Lower leg skin (tissue), 4 donors: ENCODE results near the gene GRIN1. TPM values are rescaled to one million over a fixed set of nuclear protein-coding genes. Genes with fewer than 3 reads are reported as not detected.
"Not testable (repeated sequence)": the region's sequence is repeated elsewhere in the genome, so short reads cannot be mapped to it uniquely, and the experiment has no call there.

Experiments used
- DNase-seq, 2 donors: peaks; one replicate each; pipeline ENCODE4 v3.0.0-alpha.2; 2019; ENCODE audit warnings: low spot score in 2 of 2
- H3K4me3 ChIP-seq: fragments of 200-600 bp; sonication (generic); 2 replicates; pipeline ENCODE4 v1.5.1; 2017; ENCODE audit warnings: mild to moderate bottlenecking, low read depth; ENCODE audit not compliant: poor library complexity, severe bottlenecking
- POLR2A ChIP-seq, 2 donors: fragments of 450-650 bp; IDR thresholded peaks; one replicate each; pipeline ENCODE4 v1.6.1; 2016 to 2017; ENCODE audit warnings: antibody characterized with exemption in 2 of 2, mild to moderate bottlenecking in 1 of 2, moderate library complexity in 1 of 2
- WGBS, 2 donors: methylation state at CpG; one replicate each; pipeline ENCODE4 v1.1.5; 2018; 5-methylcytosine and 5-hydroxymethylcytosine counted together
- intact Hi-C: fragments of 100-400 bp; cut with DNase I; formaldehyde crosslinking; loops from one replicate; pipeline ENCODE4 v1.15.0; 2023; ENCODE audit warnings: low total_unique reads
- total RNA-seq, 4 donors: library from RNA; depleted of rRNA; stranded (reverse); fragments of >200 nt; gene quantifications; one replicate each; pipeline ENCODE4 v1.1.0, GENCODE V29; 2016
- TF ChIP-seq, protein P1 (sequence below), 3 donors: fragments of 450-650 bp; IDR thresholded peaks; one replicate each; pipeline ENCODE4 v1.5.1; 2016; ENCODE audit warnings: antibody characterized with exemption in 3 of 3, mild to moderate bottlenecking in 3 of 3, moderate library complexity in 2 of 3

GRIN1 gene
- total RNA-seq, 4 donors from 2014 or later, result 0.10 to 2.4 (median 0.49) TPM; not detected in 1

DNA sequence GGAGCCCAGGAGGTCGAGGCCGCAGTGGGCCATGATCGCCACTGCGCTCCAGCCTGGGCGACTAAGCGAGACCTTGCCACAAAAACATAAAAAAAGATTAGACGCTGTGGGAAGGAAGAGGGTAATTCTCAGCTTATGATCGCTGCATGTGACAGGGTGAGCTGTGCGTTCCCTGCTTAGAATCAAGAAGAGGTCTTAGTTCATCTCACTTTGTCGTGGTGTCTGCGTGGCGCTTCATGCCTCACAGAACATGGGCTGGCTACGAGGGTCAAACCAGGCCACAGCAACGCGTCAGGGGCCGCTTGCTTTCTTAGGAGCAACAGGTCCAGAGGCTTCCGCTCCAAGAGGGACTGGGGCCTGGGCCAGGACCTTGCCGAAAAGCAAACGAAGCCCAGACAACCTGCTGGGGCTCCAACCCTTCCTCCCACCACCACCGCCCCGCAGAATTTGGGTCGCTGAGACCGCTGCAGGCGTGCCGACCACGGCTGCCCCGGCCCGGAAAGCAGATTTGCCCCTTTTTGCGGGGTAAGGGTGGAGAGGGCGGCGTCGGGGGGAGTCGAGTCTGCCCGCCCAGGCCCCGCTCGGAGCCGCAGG, 10.0 kb upstream of the GRIN1 start:
- DNase-seq, result no peak
- 27 to 35% methylated on average over 22 to 27 of the region's 37 CpGs for WGBS, 2 donors
- TF ChIP-seq POLR2A (IDR thresholded peaks at IDR 0.05), result no peak
- TF ChIP-seq, protein P1, sequence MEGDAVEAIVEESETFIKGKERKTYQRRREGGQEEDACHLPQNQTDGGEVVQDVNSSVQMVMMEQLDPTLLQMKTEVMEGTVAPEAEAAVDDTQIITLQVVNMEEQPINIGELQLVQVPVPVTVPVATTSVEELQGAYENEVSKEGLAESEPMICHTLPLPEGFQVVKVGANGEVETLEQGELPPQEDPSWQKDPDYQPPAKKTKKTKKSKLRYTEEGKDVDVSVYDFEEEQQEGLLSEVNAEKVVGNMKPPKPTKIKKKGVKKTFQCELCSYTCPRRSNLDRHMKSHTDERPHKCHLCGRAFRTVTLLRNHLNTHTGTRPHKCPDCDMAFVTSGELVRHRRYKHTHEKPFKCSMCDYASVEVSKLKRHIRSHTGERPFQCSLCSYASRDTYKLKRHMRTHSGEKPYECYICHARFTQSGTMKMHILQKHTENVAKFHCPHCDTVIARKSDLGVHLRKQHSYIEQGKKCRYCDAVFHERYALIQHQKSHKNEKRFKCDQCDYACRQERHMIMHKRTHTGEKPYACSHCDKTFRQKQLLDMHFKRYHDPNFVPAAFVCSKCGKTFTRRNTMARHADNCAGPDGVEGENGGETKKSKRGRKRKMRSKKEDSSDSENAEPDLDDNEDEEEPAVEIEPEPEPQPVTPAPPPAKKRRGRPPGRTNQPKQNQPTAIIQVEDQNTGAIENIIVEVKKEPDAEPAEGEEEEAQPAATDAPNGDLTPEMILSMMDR (IDR thresholded peaks at IDR 0.05), result no peak
- intact Hi-C loops, result no loop called here
- H3K4me3 ChIP-seq, result peak overlapping the region; percentile 55

DNA sequence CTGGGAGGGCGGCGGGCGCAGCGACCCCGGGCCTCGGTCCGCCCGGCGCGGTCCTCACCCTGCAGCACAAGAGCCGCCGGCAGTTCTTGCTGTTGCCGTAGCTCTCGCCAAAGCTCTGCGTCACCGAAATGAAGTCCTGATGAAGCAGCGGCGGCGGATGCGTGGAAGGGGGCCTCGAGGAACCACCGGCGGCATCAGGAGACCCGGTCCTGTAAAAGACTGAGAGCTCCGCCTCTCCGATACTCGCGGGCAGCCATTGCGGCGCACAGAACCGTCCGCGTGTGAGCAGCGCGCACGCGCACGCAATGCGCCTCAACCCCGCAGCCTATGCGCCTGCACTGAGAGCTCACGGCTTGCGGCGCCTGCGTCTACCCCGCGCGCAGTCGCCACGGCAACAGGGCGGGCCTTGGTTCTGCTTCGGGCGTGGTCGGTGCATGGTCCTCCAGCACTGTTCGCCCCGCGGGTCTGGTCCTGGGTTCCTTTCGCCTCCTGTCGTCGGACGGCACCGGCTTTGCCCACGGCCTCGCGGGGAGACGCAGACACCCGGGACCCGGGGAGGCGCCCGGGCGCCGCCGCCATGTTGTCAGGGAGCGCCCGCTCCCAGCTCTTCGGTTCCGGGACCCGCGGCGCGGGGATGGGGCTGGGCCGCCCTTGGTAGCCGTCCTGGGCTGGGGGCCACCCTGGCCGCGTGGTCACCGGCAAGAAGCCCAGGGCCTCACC, 9.3 kb upstream of the GRIN1 start:
- TF ChIP-seq POLR2A (IDR thresholded peaks at IDR 0.05), result no peak
- TF ChIP-seq, protein P1 (IDR thresholded peaks at IDR 0.05), result no peak
- peak overlapping the region; percentile 55 for H3K4me3 ChIP-seq
- peak; percentile 65 to 92 for DNase-seq
- intact Hi-C loops, result no loop called here
- WGBS, 2 donors, result 1 to 3% methylated on average over 22 to 52 of the region's 86 CpGs

DNA sequence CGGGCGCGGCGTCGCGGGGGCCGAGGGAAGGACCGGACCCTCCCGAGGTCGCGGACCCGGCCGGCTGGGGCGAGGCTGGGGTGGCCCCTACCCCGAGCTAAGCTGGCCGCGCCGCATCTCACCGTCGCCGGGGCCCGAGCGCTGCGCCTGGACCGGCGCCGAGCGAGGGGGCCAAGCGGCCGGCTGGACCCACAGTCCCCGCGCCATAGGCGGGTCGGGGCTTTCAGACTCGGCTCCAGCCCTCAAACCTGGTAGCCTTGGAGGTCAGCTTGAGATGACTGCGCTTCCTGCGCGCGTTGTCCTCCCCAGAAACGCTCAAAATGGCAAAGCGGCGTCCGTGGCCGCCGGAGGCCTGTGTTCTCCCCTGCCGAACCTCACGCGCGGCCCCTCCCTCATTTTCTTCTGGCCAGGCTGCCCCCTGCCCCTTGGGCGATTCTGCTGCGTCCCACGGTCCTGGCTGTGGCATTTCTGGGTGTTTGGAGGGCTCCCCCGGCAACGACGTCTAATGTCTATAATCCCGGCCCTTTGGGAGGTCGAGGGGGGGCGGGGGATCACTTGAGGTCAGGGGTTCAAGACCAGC, 8.7 kb upstream of the GRIN1 start:
- no peak for TF ChIP-seq POLR2A (IDR thresholded peaks at IDR 0.05)
- TF ChIP-seq, protein P1 (IDR thresholded peaks at IDR 0.05), result no peak
- intact Hi-C loops, result no loop called here
- DNase-seq, result no peak
- WGBS, 2 donors, result 12 to 18% methylated on average over 18 to 37 of the region's 58 CpGs
- peak overlapping the region; percentile 55 for H3K4me3 ChIP-seq

DNA sequence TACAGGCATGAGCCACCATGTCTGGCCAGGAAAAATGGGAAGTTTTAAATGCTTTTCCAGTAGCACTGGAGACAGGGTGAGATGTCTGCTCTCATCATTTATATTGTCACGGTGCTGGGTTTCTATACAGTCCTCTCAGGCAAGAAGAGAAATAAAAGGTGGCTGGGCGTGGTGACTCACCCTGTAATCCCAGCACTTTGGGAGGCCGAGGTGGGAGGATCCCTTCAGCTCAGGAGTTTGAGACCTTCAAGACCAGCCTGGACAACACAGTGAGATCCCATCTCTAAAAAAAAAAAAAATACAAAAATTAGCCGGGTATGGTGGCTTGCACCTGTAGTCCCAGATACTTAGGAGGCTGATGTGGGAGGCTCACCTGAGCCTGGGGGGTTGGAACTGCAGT, 4.8 kb upstream of the GRIN1 start:
- intact Hi-C loops, result no loop called here
- H3K4me3 ChIP-seq, result no peak overlapping the region
- DNase-seq, result no peak
- WGBS, 2 donors, result 73% methylated on average over 4 of the region's 4 CpGs
- no peak for TF ChIP-seq POLR2A (IDR thresholded peaks at IDR 0.05)

DNA sequence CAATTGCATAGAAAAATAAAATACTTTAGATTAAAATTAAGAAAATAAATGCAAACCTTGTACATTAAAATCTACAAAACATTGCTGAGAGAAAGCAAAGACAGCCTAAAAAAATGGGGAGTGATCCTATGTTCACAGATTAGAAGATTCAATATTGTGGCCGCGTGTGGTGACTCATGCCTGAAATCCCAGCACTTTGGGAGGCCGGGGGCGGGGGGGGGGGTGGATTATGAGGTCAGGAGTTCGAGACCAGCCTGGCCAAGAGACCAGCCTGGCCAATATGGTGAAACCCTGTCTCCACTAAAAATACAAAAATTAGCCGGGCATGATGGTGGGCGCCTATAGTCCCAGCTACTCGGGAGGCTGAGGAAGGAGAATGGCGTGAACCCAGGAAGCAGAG, 3.8 kb upstream of the GRIN1 start:
- 78 to 84% methylated on average over 9 of the region's 9 CpGs for WGBS, 2 donors
- intact Hi-C loops, H3K4me3 ChIP-seq, DNase-seq: not testable (repeated sequence)

DNA sequence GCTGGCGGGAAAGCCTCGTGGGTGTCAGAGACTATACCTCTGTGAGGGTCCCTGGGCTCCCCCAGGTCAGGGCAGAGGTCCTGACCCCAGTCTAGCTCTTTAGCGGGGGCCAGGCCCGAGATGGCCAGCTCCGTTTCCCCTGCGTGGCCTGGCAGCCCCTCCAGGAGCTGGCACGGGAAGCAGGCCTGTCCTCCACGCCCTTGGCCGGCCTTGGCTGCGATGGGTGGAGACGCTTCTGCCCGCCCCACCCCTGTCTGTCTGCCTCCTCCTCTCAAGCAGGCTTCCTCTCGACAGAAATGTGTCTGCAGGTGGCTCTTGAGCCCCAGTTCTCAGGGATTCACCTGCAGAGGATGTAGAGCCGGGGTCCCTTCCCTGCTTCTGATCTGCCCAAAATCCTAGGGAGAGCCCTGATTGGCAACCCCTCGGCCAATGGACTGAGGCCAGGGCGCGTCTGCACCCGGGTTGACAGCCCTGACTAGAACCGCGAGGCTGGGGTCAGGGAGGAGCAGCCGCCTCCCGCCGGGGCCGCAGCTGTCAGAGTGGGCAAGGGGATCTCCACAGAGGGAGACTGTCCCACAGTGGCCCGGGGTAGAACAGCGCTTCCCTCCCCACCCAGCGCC, 2.6 kb upstream of the GRIN1 start:
- intact Hi-C loops, result no loop called here
- 23 to 34% methylated on average over 12 to 18 of the region's 27 CpGs for WGBS, 2 donors
- DNase-seq, result no peak
- no peak overlapping the region for H3K4me3 ChIP-seq
- no peak for TF ChIP-seq POLR2A (IDR thresholded peaks at IDR 0.05)
- TF ChIP-seq, protein P1 (IDR thresholded peaks at IDR 0.05), result no peak
